HG03460 (cell line): Measurements from ENCODE around the gene ANO9.
A peak's percentile ranks its signal among the peaks of the same experiment; 100 is the strongest.

Source experiments
- ATAC-seq: cut with Tn5 transposase; IDR thresholded peaks from one replicate; pipeline ENCODE4 v1.9.1; 2021; ENCODE audit not compliant: unreplicated experiment

ANO9 gene

GRCh38 chr11:441418-442274, at the start of gene ANO9:
Gene ANO9, minus strand, starts transcription at chr11:442011. Its CDS starts 85 bp downstream, at chr11:441926.
- peak; percentile 78 for ATAC-seq

GRCh38 chr11:491358-491757, 49.5 kb upstream of the ANO9 start:
- no peak for ATAC-seq

- no peak for ATAC-seq
These were observed 49.1 kb upstream of the ANO9 start for GRCh38 chr11:490930-491260.

- no peak for ATAC-seq
These were observed 48.5 kb upstream of the ANO9 start for GRCh38 chr11:490186-490929.

- ATAC-seq, result no peak
These were observed 47.9 kb upstream of the ANO9 start for GRCh38 chr11:489610-490185.

- ATAC-seq, result no peak
These were observed 47.2 kb upstream of the ANO9 start for GRCh38 chr11:488992-489391.

- no peak for ATAC-seq
These were observed 46.8 kb upstream of the ANO9 start for GRCh38 chr11:488579-488978.

- no peak for ATAC-seq
These were observed 46.3 kb upstream of the ANO9 start for GRCh38 chr11:488062-488461.

GRCh38 chr11:487571-488021, 45.8 kb upstream of the ANO9 start:
- ATAC-seq, result no peak

- ATAC-seq, result no peak
These were observed 44.4 kb upstream of the ANO9 start for GRCh38 chr11:486189-486588.

- no peak for ATAC-seq
These were observed 42.8 kb upstream of the ANO9 start for GRCh38 chr11:484616-485015.

- no peak for ATAC-seq
These were observed 37.5 kb upstream of the ANO9 start for GRCh38 chr11:479311-479710.

- ATAC-seq, result no peak
These were observed 35.4 kb upstream of the ANO9 start for GRCh38 chr11:477052-477715.

- ATAC-seq, result no peak
These were observed 34.6 kb upstream of the ANO9 start for GRCh38 chr11:476416-476815.

GRCh38 chr11:475941-476340, 34.1 kb upstream of the ANO9 start:
- no peak for ATAC-seq

- ATAC-seq, result no peak
These were observed 33.2 kb upstream of the ANO9 start for GRCh38 chr11:474914-475506.

GRCh38 chr11:473962-474785, 32.4 kb upstream of the ANO9 start:
- no peak for ATAC-seq

- ATAC-seq, result no peak
These were observed 31.6 kb upstream of the ANO9 start for GRCh38 chr11:473415-473814.

- ATAC-seq, result no peak
These were observed 31.0 kb upstream of the ANO9 start for GRCh38 chr11:472816-473215.

- no peak for ATAC-seq
These were observed 30.5 kb upstream of the ANO9 start for GRCh38 chr11:472272-472671.
